Measurements from ENCODE around the gene EVL.
A peak's percentile ranks its signal among the peaks of the same experiment; 100 is the strongest.
"Not testable (repeated sequence)": the region's sequence is repeated elsewhere in the genome, so short reads cannot be mapped to it uniquely, and the experiment has no call there.

EVL gene

GRCh38 chr14:100149851-100150611 is 84.8 kb downstream of the EVL start:
- DNase-seq, result no peak
- intact Hi-C loops (cut with DNase I), result no loop called here

GRCh38 chr14:100150932-100151587 is 85.8 kb downstream of the EVL start:
- intact Hi-C loops (cut with DNase I), result no loop called here
- peak in 1 of 42 donors; percentile 40 for DNase-seq

GRCh38 chr14:100152091-100152490 is 86.9 kb downstream of the EVL start:
- intact Hi-C loops (cut with DNase I), result no loop called here
- no peak for DNase-seq

GRCh38 chr14:100153560-100153959 is 88.3 kb downstream of the EVL start:
- intact Hi-C loops (cut with DNase I), result no loop called here
- DNase-seq, result no peak

GRCh38 chr14:100155049-100155621 is 89.9 kb downstream of the EVL start:
- no peak for DNase-seq
- intact Hi-C loops (cut with DNase I), result no loop called here

GRCh38 chr14:100155756-100156616 is 90.8 kb downstream of the EVL start:
- intact Hi-C loops (cut with DNase I), result no loop called here
- DNase-seq, result no peak

- DNase-seq, result no peak
- intact Hi-C loops (cut with DNase I), result no loop called here
These were observed 91.6 kb downstream of the EVL start for GRCh38 chr14:100156776-100157175.

GRCh38 chr14:100157548-100158232 is 92.5 kb downstream of the EVL start:
- DNase-seq; intact Hi-C loops (cut with DNase I): not testable (repeated sequence)

- intact Hi-C loops (cut with DNase I), result no loop called here
- DNase-seq, result no peak
These were observed 93.4 kb downstream of the EVL start for GRCh38 chr14:100158566-100159093.

GRCh38 chr14:100159094-100159864 is 94.1 kb downstream of the EVL start, which contains the start of gene DEGS2:
Gene DEGS2, minus strand, starts transcription at chr14:100159645. Its CDS starts 58 bp downstream, at chr14:100159587.
- intact Hi-C loops (cut with DNase I), result no loop called here
- peak in 23 of 42 donors; percentile 21 to 76 (median 61) for DNase-seq

- intact Hi-C loops (cut with DNase I), result no loop called here
- DNase-seq, result no peak
These were observed 94.8 kb downstream of the EVL start for GRCh38 chr14:100159865-100160533.

- DNase-seq, result no peak
- intact Hi-C loops (cut with DNase I), result no loop called here
These were observed 95.3 kb downstream of the EVL start for GRCh38 chr14:100160534-100160916.

- no peak for DNase-seq
- intact Hi-C loops (cut with DNase I), result no loop called here
These were observed 100.2 kb downstream of the EVL start for GRCh38 chr14:100165376-100165775.

GRCh38 chr14:100165831-100166440 is 100.7 kb downstream of the EVL start:
- intact Hi-C loops (cut with DNase I), result no loop called here
- DNase-seq, result no peak

GRCh38 chr14:100168506-100168905 is 103.3 kb downstream of the EVL start:
- intact Hi-C loops (cut with DNase I), result no loop called here
- DNase-seq, result no peak

GRCh38 chr14:100170880-100171279 is 105.7 kb downstream of the EVL start:
- intact Hi-C loops (cut with DNase I), result no loop called here
- no peak for DNase-seq

GRCh38 chr14:100172811-100173210 is 107.6 kb downstream of the EVL start:
- intact Hi-C loops (cut with DNase I), result no loop called here
- DNase-seq, result no peak

Data from head of caudate nucleus (tissue), 42 donors.